ENCODE measurements around the gene PHF1. TPM values are rescaled to one million over a fixed set of nuclear protein-coding genes. Genes with fewer than 3 reads are reported as not detected.

PHF1 gene
- total RNA-seq, 8 experiments from 2014 or later = 24.3 to 63.6 (median 44.4) TPM

DNA sequence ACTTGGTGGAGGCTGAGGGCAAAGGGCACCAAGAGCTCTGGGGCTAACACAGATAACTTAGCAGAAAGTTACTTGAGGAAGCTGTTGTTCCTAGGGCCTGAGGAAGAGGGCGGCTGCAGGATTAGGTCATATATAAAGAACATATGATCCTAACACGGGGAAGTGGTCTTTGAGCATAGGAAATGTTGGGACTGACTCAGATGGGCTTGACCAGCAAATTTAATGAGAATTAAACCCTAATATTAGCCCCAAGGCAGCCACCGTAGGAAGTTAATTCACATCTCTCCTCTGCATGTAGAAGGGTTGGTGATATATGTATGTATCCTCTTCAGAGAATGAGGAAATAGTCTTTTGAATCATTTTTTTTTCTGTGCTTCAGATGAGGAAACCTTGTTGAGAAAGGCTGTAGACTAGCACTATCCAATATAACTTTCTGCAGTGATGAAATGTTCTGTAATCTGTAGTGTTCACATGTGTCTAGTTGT is 34.3 kb downstream of the PHF1 start:
- Histone ChIP-seq H3K4me3 (no peak overlapping the region), H3K4me1 (replicated peaks in 1 of 2) (no peaks in the 10 kb centered on the region), H3K27ac (no peak overlapping the region)
- no peak for ATAC-seq (replicated peaks in 6 of 8)
- 41 to 100% (median 90%) methylated on average over 1 to 3 of the region's 3 CpGs; no CpG with 5 or more reads in 2 of the 10 experiments for WGBS, 10 experiments
- in situ Hi-C loops (cut with MboI; ENCODE audit: low pct_unique_long_range_greater_than_20kb in 2 of 9, low sequenced_read_pairs in 9 of 9, unreplicated experiment in 9 of 9) = no loop called here

DNA sequence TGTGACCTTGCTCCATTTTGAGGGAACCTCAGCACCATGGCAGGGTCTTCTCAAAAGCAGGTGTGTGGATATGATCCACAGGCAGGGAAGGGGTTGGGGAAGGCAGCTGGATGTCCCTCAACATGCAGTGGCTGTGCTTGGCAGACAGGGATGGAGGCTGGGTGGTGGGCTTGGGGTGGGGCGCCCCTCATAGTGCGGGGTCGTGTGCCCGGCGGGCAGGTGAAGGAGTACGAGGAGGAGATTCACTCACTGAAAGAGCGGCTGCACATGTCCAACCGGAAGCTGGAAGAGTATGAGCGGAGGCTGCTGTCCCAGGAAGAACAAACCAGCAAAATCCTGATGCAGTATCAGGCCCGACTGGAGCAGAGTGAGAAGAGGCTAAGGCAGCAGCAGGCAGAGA is 35.5 kb downstream of the PHF1 start:
- 80 to 100% (median 94%) methylated on average over 1 to 5 of the region's 10 CpGs; no CpG with 5 or more reads in 5 of the 10 experiments for WGBS, 10 experiments
- H3K4me3 ChIP-seq = no peak overlapping the region
- in situ Hi-C loops (cut with MboI; ENCODE audit: low pct_unique_long_range_greater_than_20kb in 2 of 9, low sequenced_read_pairs in 9 of 9, unreplicated experiment in 9 of 9) = no loop called here

DNA sequence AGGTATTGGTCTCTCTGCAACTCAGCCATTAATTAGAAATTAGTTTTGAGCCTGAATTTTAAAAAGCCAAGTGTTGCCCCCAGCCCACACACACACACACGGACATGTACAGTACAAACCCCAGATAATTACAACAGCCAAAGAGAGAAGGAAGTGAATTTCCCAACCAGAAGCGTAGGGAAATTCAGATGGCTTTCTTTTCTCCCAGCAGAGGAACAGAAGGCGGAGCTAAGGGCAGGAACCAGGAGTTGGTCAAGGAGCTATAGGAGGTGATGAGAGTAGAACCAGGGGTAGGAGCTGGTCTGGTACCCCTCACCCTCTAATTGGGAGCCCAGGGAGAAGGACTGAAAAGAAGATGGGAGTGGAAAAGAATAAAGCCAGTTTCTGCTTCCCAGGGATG is 39.6 kb downstream of the PHF1 start:
- ATAC-seq (replicated peaks in 6 of 8) = no peak
- in situ Hi-C loops (cut with MboI; ENCODE audit: low pct_unique_long_range_greater_than_20kb in 2 of 9, low sequenced_read_pairs in 9 of 9, unreplicated experiment in 9 of 9) = no loop called here
- Histone ChIP-seq H3K4me1 (replicated peaks in 1 of 2) (peaks cover 12 to 13% of the 10 kb centered on the region in 2 donors), H3K27ac (no peak overlapping the region), H3K4me3 (no peak overlapping the region)
- 60 to 100% (median 91%) methylated on average over 1 to 3 of the region's 3 CpGs; no CpG with 5 or more reads in 2 of the 10 experiments for WGBS, 10 experiments

More for the DNA sequence above, 35.5 kb downstream of the PHF1 start:
- Histone ChIP-seq H3K27ac (no peak overlapping the region), H3K4me1 (replicated peaks in 1 of 2) (no peaks in the 10 kb centered on the region)
- ATAC-seq (replicated peaks in 6 of 8) = no peak

DNA sequence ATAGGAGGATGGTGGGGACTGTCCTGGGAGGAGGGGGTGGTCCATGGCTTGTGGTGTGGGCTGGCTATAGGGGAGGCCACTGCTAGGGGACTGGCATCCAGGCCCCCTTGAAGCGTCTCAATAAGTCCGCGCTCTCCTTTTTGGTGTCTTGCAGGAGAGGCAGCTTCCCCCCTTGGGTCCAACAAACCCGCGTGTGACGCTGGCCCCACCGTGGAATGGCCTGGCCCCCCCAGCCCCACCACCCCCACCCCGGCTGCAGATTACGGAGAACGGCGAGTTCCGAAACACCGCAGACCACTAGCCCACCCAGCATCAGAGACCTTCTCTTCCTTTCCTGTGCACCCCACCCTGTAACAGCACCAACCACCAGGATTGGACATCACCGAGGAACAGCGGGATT is 40.8 kb downstream of the PHF1 start:
- in situ Hi-C loops (cut with MboI; ENCODE audit: low pct_unique_long_range_greater_than_20kb in 2 of 9, low sequenced_read_pairs in 9 of 9, unreplicated experiment in 9 of 9) = no loop called here
- Histone ChIP-seq H3K4me3 (no peak overlapping the region), H3K27ac (no peak overlapping the region), H3K4me1 (replicated peaks in 1 of 2) (peaks cover 12 to 14% of the 10 kb centered on the region in 2 donors)
- no CpG with 5 or more reads among the region's 15 CpGs for whole genome bisulfite sequencing, 10 experiments
- ATAC-seq (replicated peaks in 6 of 8) = no peak

DNA sequence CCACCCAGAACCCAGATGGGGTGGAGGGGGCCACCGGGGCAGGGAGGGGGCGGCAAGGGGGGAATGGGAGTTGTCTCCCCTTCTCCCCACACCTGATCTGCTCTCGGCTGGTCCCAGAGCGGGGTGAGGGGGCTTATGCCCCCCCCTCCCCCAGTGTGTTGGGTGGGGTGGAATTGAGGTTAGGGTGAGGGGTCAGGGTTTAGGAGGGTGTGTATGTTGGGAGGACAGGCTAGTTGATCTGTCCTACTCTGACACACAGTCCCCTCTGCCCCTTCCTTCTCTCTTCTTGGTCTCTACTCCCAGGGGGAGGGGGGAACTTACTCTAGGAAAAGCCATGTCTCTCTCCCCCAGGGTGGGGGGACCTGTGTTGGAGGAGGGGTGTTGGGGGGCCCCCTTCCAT is 41.7 kb downstream of the PHF1 start:
- Histone ChIP-seq H3K4me3 (no peak overlapping the region), H3K27ac (no peak overlapping the region), H3K4me1 (replicated peaks in 1 of 2) (peaks cover 12 to 14% of the 10 kb centered on the region in 2 donors)
- in situ Hi-C loops (cut with MboI; ENCODE audit: low pct_unique_long_range_greater_than_20kb in 2 of 9, low sequenced_read_pairs in 9 of 9, unreplicated experiment in 9 of 9) = no loop called here
- no CpG with 5 or more reads among the region's 4 CpGs for WGBS, 10 experiments
- ATAC-seq (replicated peaks in 6 of 8) = no peak

DNA sequence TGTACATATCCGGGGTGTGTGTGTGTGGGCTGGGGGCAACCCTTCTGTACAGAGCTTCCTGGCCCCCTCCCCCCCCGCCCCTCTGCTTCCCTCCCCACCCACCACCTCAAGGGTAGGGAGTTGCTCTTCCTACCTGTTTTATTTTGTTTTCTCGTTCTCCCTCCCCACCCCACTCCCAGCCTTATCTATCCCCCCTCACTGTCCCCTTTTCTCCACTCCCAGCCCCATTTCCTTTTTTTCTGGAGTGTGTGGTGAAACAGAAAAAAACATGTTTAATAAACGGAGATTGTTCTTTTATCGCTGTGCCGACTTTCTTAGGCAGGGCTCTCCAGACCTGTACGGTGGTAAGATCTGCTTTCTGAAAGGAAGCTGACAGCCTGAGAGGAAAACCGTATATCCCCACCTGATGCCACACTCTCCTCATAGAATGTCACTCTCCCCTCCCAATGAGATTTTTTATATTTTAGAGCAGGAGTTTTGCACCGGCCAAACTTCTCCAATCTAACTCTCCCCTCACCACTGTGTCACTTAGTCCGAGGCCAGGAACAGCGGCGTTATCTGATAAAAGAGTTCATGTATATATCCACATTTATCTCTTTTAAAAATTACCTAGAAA is 42.7 kb downstream of the PHF1 start:
- no peak overlapping the region for H3K27ac ChIP-seq
- peaks cover 12 to 14% of the 10 kb centered on the region in 2 donors for H3K4me1 ChIP-seq (replicated peaks in 1 of 2)
- in situ Hi-C loops (cut with MboI; ENCODE audit: low pct_unique_long_range_greater_than_20kb in 2 of 9, low sequenced_read_pairs in 9 of 9, unreplicated experiment in 9 of 9) = no loop called here
- peak overlapping the region; percentile 71 to 99 (median 72) for H3K4me3 ChIP-seq
- no peak for ATAC-seq (replicated peaks in 6 of 8)
- WGBS, 10 experiments = 0 to 18% (median 8%) methylated on average over 3 to 9 of the region's 12 CpGs; no CpG with 5 or more reads in 2 of the 10 experiments

DNA sequence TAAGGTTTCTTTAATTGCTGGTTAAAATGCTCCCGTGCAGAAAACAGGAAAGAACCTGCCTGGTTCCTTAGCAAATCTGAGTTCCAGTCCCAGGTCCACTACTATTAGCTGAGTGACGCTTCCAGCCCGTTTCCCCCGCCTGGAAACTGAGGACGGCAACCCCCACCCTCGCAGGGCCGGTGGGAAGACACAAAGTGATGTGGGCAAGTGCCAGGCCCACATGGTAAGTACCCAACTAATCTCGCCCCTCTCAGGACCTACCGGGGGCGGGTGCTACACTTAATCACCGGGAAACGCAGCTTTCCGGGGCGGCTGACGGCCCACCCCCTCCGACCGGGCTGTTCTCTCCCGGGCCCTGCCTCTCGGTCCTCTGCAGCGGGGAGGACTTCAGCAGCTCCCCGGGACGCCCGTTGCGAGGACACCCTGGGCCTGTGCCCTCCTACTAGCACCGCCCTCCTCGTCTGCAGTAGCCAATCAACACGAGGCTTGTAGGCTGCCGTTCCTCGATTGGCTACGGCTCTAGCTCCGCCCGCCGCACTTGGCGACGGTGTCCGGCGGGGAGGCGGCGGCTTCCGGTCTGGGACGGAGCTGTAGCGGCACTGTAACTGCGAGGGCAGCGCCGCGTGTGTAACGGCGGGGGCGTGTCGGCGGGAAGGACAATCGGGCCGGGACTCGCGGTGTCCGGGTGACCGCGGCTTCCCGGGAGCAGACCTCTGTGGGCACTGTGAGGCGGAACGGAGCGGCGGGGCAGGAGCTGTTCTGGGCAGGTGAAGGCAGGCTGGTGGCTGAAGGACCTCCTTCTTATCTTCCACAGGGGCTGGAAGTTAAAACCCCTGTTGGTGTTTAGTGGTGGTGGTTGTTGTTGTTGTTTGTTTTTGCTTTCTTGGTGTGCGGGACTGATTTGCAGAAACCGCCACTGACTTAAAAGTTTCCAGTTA is 43.5 kb downstream of the PHF1 start, which contains the start of gene ZBTB9:
Gene ZBTB9, plus strand, starts transcription at position 568 of the 938 bp plus-strand sequence. CDS start 525 bp downstream, outside the sequence.
- WGBS, 10 experiments = 0 to 10% (median 0%) methylated on average over 1 to 15 of the region's 65 CpGs; no CpG with 5 or more reads in 1 of the 10 experiments
- H3K27ac ChIP-seq = peak within 1 kb of the TSS; percentile 7 to 59

DNA sequence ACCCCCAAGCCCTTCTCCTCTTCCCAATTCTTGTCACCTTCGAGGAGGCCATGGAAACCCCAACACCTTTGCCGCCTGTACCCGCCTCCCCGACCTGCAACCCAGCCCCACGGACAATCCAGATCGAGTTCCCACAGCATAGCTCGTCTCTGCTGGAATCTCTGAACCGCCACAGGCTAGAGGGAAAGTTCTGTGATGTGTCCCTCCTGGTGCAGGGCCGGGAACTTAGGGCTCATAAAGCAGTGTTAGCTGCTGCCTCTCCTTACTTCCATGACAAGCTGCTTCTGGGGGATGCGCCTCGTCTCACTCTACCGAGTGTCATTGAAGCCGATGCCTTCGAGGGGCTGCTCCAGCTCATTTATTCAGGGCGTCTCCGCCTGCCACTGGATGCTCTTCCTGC is 44.2 kb downstream of the PHF1 start:
- Histone ChIP-seq H3K4me3 (peak overlapping the region; percentile 71 to 99 (median 72)), H3K4me1 (replicated peaks in 1 of 2) (peaks cover 12 to 14% of the 10 kb centered on the region in 2 donors), H3K27ac (no peak overlapping the region)
- in situ Hi-C loops (cut with MboI; ENCODE audit: low pct_unique_long_range_greater_than_20kb in 2 of 9, low sequenced_read_pairs in 9 of 9, unreplicated experiment in 9 of 9) = no loop called here
- WGBS, 10 experiments = 0 to 51% (median 27%) methylated on average over 1 to 12 of the region's 16 CpGs; no CpG with 5 or more reads in 4 of the 10 experiments
- no peak for ATAC-seq (replicated peaks in 6 of 8)

More for the DNA sequence above, 43.5 kb downstream of the PHF1 start, which contains the start of gene ZBTB9:
- in situ Hi-C loops (cut with MboI; ENCODE audit: low pct_unique_long_range_greater_than_20kb in 2 of 9, low sequenced_read_pairs in 9 of 9, unreplicated experiment in 9 of 9) = no loop called here
- peaks cover 12 to 14% of the 10 kb centered on the region in 2 donors for H3K4me1 ChIP-seq (replicated peaks in 1 of 2)
- H3K4me3 ChIP-seq = peak within 1 kb of the TSS; percentile 71 to 99 (median 72)
- ATAC-seq (replicated peaks in 6 of 8) = peak; percentile 97 to 99 (median 99)

DNA sequence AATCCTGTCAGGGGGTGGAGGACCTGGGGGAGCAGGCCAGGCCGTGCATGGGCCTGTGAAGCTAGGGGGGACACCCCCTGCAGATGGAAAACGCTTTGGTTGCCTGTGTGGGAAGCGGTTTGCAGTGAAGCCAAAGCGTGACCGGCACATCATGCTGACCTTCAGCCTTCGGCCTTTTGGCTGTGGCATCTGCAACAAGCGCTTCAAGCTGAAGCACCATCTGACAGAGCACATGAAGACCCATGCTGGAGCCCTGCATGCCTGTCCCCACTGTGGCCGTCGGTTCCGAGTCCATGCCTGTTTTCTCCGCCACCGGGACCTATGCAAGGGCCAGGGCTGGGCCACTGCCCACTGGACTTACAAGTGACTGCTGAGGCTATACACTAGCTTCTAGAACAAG is 45.3 kb downstream of the PHF1 start:
- in situ Hi-C loops (cut with MboI; ENCODE audit: low pct_unique_long_range_greater_than_20kb in 2 of 9, low sequenced_read_pairs in 9 of 9, unreplicated experiment in 9 of 9) = no loop called here
- peaks cover 12 to 14% of the 10 kb centered on the region in 2 donors for H3K4me1 ChIP-seq (replicated peaks in 1 of 2)
- H3K27ac ChIP-seq = no peak overlapping the region
- WGBS, 10 experiments = 96 to 100% (median 100%) methylated on average over 1 to 7 of the region's 12 CpGs; no CpG with 5 or more reads in 4 of the 10 experiments
- no peak overlapping the region for H3K4me3 ChIP-seq
- no peak for ATAC-seq (replicated peaks in 6 of 8)

DNA sequence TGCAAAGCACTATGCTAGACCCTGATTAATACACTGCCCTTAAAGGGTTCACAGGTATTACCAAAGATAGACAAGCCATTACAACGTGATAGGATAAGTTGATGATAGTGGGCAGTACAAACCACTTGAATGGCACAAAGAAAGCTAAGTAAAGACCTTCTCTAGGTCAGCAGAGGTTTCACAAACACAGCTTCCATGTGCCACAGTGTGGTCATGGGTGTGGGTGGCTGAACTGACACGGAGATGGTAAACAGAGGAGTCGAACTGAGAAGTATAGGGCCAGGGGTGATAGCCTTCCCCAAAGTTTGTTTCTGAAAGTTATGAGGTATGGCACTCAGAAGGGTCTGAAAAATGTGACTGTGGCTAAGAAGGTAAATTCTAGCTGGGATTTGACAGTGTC is 47.9 kb downstream of the PHF1 start:
- no peak for ATAC-seq (replicated peaks in 6 of 8)
- H3K4me1 ChIP-seq (replicated peaks in 1 of 2) = peaks cover 4 to 5% of the 10 kb centered on the region in 2 donors
- in situ Hi-C loops (cut with MboI; ENCODE audit: low pct_unique_long_range_greater_than_20kb in 2 of 9, low sequenced_read_pairs in 9 of 9, unreplicated experiment in 9 of 9) = no loop called here
- 35 to 93% (median 73%) methylated on average over 1 to 3 of the region's 3 CpGs; no CpG with 5 or more reads in 3 of the 10 experiments for WGBS, 10 experiments
- H3K4me3 ChIP-seq = no peak overlapping the region
- no peak overlapping the region for H3K27ac ChIP-seq

DNA sequence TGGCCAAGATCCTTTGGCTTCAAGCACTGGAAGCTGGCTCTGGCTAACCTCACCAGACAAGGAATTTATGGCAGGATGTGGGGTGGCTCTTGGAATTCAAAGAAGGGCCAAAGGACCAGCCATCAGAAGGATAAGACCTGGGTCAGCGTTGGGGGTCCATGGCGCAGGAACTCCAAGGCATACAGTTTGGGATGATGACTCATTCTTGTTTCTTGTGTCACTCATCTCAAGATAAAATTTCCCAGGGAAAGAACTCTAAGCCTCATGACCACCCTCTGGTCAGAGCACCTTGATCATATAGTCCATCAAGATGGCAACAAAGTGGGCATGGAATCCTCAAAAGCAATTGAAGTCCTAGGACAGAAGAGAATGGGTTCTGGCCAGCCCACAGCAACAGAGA is 48.4 kb downstream of the PHF1 start:
- Histone ChIP-seq H3K27ac (no peak overlapping the region), H3K4me3 (no peak overlapping the region), H3K4me1 (replicated peaks in 1 of 2) (peaks cover 4 to 5% of the 10 kb centered on the region in 2 donors)
- 95 to 100% (median 100%) methylated on average over 1 to 2 of the region's 2 CpGs; no CpG with 5 or more reads in 3 of the 10 experiments for WGBS, 10 experiments
- in situ Hi-C loops (cut with MboI; ENCODE audit: low pct_unique_long_range_greater_than_20kb in 2 of 9, low sequenced_read_pairs in 9 of 9, unreplicated experiment in 9 of 9) = no loop called here
- ATAC-seq (replicated peaks in 6 of 8) = no peak
